Dermis microvascular lymphatic vessel endothelial cell (primary cell): ENCODE data around the gene CAPN1. TPM values are rescaled to one million over a fixed set of nuclear protein-coding genes. Genes with fewer than 3 reads are reported as not detected.
"Not testable (repeated sequence)": the region's sequence is repeated elsewhere in the genome, so short reads cannot be mapped to it uniquely, and the experiment has no call there.

Experiments
- DNase-seq, 2 donors: peaks; one replicate each; pipeline versions ENCODE4 v3.0.0 to v3.0.0-alpha.2; 2010; ENCODE audit warnings: low read depth in 2 of 2
- total RNA-seq: library from RNA; depleted of rRNA; stranded (reverse); fragments of >200 nt; gene quantifications from 2 replicates; pipeline ENCODE4 v1.2.1, GENCODE V29; 2014

CAPN1 gene
- total RNA-seq, 1 donor from 2014 or later = 81.3 TPM

DNA sequence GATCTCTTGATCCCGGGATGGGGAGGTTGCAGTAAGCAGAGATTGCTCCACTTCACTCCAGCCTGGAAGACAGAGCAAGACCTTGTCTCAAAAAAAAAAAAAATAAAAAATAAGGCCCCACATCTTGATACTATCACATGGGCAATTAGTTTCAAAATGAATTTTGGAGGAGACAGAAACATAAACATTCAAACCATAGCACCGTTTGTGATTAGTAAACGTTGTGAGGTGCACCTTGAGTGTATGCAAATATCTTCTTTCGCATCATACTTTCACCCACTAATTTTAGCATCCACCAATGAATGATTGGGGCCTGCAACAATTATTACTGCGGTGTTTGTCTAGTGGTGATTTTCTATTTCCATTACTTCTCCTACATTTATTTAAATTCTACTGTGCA lies 22.7 kb upstream of the CAPN1 start:
- no peak for DNase-seq

DNA sequence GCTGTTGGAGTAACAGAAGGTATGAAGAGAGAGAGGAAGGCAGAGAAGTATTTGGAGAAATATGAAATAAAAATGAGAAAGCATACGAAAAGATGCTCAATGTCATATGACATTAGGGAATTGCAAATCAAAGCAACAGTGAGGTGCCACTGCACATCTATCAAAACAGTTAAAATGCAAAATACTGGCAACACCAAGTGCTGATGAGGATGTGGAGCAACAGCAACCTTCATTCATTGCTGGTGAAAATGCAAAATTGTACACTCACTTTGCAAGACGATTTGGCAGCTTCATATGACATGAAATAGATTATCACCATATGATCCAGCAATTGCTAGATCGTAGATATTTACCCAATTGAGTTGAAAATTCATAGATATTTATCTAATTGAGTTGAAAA lies 21.1 kb upstream of the CAPN1 start:
- no peak for DNase-seq

DNA sequence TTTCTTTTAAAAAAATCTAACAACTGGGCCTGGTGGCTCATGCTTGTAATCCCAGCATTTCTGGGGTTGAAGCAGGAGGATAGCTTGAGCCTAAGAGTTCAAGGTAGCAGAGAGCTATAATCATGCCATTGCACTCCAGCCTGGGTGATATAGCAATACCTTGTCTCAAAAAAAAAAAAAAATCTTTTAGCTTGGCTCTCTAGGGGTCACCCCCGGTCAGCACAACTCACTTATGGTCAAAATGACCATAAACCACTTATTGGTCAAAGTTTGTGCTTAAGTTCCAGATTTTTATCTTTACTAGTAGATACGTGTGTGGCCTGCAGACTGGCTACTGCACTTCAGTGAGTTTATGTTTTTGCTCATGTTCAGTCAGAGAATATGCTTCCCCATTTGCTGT lies 18.0 kb upstream of the CAPN1 start:
- DNase-seq = no peak

DNA sequence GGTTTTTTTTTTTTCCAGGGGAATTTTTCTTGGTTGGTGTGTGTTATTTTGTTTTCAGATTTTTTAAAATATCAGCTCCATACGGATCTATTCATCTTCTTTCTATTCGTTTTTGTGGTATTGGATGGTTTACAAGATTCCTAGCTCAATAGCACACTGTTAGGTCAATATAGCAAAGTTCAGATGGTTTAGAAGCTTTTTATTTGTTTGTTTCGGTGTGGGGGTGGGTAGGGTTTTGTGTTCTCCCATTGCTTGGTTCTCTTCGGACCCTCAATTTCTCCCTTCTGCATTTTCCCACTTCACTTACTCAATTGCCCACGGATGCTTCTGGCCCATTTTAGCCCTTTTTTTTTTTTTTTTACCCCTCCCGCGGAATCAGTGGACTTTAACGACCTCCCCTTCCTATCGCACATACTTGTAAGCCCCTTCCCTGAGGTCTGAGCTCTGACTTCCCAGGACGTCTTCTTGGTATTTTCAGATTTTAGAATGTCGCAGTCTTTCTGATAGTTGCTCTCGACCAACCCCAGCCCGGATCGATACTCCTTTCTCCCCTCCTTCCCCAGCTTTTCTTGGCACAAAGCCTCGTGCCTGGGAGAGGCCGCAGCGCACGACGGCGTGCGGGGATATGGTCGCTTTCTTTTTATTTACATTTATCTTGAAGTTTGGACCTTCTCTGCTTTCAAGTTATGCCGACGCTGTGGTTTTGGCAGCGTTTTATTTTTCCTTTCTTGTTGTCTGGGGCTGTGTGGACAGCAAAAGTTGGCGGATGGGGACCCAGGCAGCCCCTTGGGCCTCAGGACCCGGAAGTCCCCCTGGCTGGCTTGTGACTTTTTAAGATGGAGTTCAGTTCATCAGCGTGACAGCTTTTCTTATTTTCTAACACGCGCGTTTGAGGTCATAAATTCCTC lies 16.1 kb upstream of the CAPN1 start:
- DNase-seq = no peak

DNA sequence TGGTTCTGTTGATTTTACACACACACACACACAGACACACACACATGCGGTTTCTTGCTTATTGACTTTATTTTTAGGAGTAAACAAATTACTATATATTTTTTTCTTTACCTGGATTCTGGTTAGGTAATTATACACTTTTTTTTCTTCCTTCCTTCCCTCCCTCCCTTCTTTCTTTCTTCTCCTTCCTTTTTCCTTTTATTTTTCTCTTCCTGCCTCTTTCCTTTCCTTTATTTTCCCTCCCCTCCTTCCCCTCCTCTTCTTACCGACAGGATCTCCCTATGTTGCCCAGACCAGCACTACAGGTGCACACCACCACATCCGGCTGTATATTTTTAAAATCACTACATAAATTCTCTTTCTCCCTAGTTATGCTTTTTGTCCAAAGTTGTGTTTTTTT lies 14.8 kb upstream of the CAPN1 start:
- DNase-seq = no peak

DNA sequence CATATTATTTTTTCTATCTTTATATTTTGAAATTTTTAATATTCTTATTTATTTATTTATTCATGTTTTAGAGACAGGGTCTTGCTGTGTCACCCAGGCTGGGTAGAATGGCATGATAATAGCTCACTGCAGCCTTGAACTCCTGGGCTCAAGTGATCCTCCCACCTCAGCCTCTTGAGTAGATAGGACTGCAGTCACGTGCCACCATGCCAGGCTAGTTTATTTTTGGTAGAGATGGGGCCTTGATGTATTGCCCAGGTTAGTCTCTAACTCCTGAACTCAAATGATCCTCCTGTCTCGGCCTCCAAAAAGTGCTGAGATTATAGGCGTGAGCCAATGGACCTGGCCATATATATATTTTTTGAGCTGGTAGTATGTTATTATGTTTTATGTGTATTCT lies 14.1 kb upstream of the CAPN1 start:
- DNase-seq = no peak

DNA sequence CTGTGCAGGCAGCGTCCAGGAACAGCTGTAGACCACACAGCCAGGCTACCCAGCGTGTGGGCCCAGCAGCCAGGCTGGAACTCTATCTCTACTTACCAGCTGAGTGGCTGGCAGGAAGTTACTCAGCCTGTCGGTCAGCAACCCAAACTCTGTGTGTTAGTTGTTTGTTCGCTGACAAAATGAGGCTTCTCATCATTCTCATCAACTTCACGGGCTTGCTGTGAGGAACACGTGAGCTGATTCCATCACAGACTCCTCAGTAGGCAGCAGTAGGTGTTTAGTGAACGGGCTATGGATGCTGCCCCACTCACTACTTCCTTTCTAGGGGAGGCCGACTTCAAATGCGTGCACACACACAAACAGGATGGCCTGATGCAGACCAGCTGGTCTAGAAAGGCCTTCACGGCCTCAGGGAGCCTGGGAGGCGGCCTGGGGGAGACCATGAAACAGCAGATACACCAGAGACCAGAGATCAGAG lies 12.5 kb upstream of the CAPN1 start:
- DNase-seq = peak in 1 of 2 donors; percentile 92

DNA sequence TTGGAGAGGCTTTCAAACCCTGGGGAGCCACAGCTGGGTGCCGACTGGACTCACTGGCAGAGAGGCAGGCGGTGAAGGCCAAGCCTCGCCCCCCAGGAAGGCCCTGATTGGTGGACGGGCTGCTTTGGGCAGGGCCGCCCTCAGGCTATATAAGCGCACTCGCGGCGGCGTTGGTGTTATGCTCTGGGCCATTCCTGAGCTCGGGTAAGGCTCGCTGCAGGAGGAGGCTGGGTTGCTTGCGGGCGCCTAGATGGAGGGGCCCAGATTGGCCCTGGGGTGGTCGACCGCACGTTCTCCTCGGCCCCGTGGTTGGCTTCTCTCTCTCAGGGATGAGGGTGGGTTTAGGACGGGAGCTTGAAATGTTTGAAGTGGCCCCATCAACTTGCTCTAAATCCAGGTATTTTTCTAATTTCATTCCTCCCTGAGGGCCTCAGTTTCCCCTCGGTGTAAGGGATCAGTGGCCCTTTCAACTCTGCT lies 11.6 kb upstream of the CAPN1 start, which contains the start of gene SPDYC:
TSS of gene SPDYC (plus strand) at position 176 of the 477 bp plus-strand sequence. CDS start 1,125 bp downstream, outside the sequence.
- no peak for DNase-seq

DNA sequence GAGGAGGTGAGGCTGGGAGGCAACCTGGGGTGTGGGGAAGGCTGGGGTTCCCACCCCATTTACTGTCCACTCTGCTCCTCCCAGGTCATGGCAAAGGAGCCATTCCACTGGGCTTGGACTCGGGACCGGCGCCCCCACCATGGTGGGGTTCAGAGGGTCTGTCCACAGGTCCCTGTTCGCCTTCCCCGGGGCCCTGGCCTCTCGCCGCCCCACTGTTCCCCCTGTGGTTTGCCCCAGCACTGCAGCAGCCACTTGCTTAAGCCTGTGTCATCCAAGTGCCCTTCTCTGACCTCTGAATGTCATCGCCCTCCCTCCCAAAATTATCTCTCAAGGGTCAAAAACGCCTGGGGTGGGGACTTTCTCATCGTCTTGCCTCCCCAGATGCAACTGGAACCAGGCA lies 9.1 kb upstream of the CAPN1 start:
- no peak for DNase-seq

DNA sequence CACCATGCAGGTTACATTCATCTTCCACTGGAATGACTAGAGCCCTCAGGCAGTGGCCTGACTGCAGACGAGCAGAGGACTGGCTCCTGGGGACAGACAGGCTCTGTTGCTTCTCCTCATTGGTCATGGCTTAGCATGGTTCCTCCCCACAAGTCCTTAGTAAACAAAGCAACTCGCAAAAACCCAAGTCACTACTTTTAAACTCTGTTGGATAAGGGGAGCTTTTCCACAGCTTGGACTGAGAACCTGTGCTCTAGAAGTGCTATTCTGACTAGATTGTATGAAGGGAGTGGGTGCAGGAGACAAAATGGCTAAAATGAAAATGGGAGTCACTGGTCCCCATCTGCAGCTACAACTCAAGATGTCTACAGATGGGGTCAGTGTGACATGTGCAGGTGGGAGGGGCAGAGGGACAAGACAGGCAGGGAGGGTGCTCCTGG lies 7.1 kb upstream of the CAPN1 start:
- DNase-seq = not testable (repeated sequence)

DNA sequence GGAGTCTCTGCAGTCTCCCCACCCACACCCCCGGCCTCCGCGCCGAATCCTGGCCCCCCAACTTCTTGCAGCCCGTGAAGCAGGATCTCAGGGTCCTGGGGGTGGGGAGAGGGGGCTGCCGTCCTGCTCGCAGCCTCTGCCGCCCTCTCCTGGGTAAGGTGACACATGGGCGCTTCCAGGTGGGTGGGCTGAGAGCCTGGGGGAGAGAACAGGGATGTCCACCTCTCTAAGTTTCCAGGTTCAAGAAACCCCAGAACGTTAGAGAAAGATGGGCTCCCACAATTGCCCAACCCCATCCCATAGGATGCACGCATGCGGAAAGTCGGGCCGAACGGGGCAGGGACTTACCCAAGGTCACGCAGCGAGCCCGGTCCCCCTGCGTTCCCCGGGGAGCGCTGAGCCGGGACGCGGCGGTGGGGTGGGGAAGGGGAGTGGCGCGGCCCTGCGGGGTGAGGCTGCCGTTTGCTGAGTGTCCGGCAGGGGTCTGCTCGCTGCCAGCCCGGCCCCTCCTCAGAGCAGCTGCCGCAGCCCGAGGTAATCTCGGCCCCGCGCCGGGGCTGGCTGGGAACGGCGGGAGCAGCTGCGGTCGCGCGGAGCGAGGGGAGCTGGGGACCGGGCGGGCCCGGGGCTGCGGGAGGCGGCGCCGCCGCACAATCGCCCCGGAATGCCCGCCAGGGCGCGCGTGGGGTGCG lies 705 bp upstream of the CAPN1 start:
- DNase-seq = peak in 1 of 2 donors; percentile 72

DNA sequence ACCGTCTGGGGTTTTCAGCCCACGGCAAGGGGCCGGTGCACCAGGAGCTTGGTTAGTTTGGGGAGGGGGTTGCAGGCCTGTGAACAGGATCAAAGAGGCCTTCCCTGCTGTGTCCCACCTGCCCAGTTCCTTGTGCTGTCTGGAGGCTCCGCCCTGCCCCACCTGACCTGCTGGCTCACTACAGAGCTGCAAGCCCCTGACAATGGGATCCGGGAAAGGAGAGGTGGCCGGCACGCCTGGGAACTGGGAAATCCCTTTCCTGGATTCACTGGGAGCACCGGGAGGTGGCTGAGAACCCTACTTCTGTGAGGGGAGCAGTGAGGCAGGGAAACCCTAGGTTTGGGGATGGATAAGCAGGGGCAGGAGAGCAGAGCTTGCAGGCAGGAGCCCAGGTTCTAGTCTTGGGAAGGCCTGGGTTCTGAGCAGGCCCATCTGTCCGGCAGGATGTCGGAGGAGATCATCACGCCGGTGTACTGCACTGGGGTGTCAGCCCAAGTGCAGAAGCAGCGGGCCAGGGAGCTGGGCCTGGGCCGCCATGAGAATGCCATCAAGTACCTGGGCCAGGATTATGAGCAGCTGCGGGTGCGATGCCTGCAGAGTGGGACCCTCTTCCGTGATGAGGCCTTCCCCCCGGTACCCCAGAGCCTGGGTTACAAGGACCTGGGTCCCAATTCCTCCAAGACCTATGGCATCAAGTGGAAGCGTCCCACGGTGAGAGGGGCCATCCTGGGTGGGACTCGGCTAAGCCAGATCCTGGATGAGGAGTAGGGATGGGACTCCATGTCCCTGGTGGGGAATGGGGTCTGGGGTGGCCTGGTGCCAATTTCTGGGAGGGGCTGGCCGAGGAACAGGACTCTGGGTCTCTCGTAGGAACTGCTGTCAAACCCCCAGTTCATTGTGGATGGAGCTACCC lies 786 bp downstream of the CAPN1 start:
- DNase-seq = peak in 1 of 2 donors; percentile 55

DNA sequence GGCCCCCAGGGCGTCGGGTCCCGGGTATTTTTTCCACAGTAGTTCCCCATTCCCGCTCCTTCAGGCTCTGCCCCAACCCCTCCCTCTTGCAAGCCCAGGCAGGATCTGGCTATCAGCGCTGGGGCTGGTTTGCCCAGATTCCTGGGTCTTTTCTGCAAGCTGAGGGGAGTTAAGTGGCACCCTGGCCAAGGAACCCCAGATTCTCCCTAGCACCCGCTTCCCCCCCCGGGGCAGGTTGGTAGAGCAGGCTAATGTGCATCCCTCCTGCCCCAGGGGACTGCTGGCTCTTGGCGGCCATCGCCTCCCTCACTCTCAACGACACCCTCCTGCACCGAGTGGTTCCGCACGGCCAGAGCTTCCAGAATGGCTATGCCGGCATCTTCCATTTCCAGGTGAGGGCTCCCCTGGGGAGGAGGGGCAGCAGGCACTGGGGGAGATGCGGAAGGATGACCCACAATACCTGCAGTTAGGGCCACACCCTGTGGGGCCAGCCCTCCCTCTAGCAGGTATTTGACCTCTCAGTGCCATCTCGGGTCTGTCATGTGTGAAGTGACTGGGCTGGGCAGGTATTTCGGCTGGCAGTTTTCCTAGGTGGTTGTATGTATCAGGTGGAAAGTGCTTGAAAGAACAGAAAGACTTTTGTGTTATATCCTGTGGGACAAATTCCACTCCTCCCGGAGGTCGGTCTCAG lies 1.6 kb downstream of the CAPN1 start:
- DNase-seq = no peak

DNA sequence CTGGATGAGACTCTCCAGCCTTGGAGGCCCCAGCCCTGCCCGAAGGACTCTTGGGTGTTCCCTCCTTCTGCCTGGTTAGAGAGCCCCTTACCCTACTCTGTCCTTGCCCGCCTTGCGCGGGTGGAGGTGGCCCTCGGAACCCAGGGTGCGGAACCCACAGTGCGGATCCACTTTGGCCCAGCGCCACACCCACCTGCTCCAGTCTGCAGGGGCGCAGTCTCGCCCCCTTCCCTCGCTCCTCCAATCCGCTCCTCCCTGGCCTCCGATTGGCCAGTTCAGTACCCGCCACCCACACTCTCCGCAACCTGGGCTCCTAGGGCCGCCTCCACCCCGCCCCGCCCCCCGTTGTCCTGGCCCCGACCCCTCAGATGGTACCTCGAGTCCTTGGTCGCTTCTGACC lies 2.4 kb downstream of the CAPN1 start:
- DNase-seq = no peak

DNA sequence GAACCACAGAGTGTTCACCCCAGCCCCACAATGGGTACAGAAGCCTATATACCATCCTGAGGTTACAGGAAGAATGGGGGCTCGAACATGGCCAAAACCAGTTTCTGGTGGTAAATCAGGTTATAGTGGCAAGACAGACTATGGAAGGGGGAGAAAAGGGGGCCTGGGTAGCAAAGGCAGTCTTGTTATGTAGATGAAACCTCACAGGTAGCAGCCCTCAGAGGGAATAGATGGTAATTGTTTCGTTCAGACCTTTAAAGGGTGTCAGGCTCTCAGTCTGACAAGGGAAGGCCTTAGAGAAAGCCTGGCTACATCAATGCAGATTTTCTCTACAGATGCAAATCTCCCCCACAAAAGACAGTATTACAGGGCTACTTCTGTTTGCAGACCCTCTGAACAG lies 3.4 kb downstream of the CAPN1 start:
- no peak for DNase-seq

DNA sequence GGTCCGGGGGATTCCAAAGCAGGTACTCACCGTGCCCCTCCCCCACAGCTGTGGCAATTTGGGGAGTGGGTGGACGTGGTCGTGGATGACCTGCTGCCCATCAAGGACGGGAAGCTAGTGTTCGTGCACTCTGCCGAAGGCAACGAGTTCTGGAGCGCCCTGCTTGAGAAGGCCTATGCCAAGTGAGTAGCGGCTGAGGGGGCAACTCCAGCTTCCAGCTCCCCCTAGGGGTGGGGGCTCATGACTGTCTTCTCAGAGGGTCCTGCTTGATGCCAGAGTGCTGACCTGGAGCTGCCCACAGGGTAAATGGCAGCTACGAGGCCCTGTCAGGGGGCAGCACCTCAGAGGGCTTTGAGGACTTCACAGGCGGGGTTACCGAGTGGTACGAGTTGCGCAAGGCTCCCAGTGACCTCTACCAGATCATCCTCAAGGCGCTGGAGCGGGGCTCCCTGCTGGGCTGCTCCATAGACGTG lies 4.2 kb downstream of the CAPN1 start:
- no peak for DNase-seq

DNA sequence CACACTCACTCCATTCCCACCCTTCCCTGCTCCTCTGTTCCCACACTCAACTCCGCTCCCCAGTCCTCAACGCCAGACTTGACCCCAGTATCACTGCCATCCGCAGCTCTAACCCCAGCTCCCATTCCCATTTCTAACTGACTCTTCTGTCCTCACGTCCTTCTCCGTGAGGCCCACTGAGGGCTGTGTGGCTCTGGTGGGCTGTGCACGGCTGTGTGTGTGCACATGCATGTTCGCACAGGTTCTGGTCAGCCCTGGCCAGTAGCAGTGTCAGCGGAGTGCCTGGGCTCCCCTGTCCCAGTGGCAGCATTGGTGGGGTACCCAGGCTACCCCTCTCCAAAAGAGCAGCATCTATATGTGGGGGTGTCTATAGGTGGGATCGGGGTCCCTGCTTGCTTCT lies 5.0 kb downstream of the CAPN1 start:
- DNase-seq = no peak

DNA sequence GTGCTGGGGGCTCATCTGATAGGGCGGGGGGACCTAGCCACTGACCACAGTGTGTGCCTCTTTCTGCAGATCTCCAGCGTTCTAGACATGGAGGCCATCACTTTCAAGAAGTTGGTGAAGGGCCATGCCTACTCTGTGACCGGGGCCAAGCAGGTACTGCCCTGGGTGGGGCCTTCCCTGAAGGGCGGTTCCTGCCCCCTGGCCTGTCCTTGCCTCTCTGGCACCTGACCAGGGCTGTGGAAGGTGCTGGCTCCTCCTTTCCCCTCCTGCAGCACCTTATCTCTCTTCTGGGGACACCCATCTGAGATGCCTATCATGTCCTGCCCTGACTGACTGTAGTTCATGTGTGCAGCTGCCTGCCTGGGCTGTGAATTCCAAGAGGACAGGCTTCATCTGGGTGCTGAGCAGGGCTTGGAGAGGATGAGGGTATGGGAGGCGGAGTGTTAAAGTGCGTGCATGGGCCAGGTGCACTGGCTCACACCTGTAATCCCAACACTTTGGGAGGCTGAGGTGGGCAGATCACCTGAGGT lies 5.5 kb downstream of the CAPN1 start:
- DNase-seq = no peak

DNA sequence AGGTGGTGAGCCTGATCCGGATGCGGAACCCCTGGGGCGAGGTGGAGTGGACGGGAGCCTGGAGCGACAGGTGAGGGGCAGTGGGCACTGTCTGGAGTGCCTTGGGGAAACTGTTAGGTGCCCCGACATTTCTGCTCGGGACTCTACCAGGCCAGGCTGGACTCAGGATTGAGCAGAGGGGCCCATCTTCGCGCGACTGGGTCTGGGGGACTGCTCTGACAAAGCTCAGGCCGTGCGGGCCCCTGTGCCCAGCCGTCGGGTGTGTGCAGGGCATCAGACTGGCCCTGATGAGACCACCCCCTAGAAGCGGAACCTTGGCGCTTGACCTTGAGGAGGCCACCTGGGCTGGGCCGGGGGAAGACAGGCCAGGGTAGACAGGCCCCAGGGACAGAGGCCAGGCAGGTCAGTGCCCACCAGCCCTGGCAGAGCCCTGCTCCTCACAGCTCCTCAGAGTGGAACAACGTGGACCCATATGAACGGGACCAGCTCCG lies 6.3 kb downstream of the CAPN1 start:
- no peak for DNase-seq

DNA sequence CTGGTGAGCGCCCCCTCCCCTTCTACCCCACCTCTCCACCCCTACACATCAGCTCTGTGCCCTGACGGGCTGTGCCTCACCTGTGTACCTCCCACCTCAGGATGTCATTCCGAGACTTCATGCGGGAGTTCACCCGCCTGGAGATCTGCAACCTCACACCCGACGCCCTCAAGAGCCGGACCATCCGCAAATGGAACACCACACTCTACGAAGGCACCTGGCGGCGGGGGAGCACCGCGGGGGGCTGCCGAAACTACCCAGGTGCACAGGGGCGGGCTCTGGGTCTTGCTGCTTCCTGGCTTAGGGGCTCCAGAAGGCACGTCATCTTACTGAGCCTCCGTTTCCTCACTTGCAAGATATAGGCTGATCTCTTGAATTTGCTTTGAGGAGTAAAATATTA lies 6.8 kb downstream of the CAPN1 start:
- no peak for DNase-seq
